PC-9 (cell line): ENCODE data around the gene RXYLT1. TPM values are rescaled to one million over a fixed set of nuclear protein-coding genes. Genes with fewer than 3 reads are reported as not detected.

ENCODE experiments used
- BruUV-seq: library from RNA; stranded (reverse); fragments of 400-500 nt; replicated peaks from 2 replicates; lab custom pipeline; 2021; lab: Mats Ljungman, UMichigan
- CTCF ChIA-PET: fragments of 300-600 bp; sonication (Branson Sonifier 250); formaldehyde crosslinking; loops from one replicate; lab custom pipeline; 2022; ENCODE audit warnings: antibody characterized with exemption; lab: Charles Lee
- POLR2A ChIA-PET: fragments of 300-600 bp; sonication (Branson Sonifier 250); formaldehyde crosslinking; loops from one replicate; lab custom pipeline; 2022; ENCODE audit warnings: antibody characterized with exemption; ENCODE audit not compliant: unreplicated experiment; lab: Charles Lee
- DNase-seq, 2 experiments: peaks; one replicate each; pipeline versions ENCODE4 v3.0.0 to v3.0.0-alpha.2; 2015 to 2022; ENCODE audit warnings: mixed read lengths in 1 of 2
- H2AFZ ChIP-seq: fragments of 200-600 bp; sonication (generic); 2 replicates; pipeline ENCODE4 v1.8.1; 2017; ENCODE audit warnings: antibody characterized with exemption
- H3F3A ChIP-seq: fragments of 200-600 bp; sonication (generic); 2 replicates; pipeline ENCODE4 v1.8.1; 2017; ENCODE audit warnings: antibody characterized with exemption, mild to moderate bottlenecking, low read depth; ENCODE audit not compliant: insufficient read depth
- H3K27ac ChIP-seq: fragments of 200-600 bp; sonication (generic); 2 replicates; pipeline ENCODE4 v1.6.1; 2016; ENCODE audit warnings: mixed run types
- H3K27me3 ChIP-seq: fragments of 200-600 bp; sonication (generic); 2 replicates; pipeline ENCODE4 v1.6.1; 2016; ENCODE audit warnings: low read depth, mixed run types; ENCODE audit not compliant: insufficient read depth
- H3K36me3 ChIP-seq: fragments of 200-600 bp; sonication (generic); 2 replicates; pipeline ENCODE4 v1.6.1; 2016; ENCODE audit warnings: low read depth, mixed run types
- H3K4me1 ChIP-seq: fragments of 200-600 bp; sonication (generic); replicated peaks from 2 replicates; pipeline ENCODE4 v1.6.1; 2016; ENCODE audit warnings: mixed run types; ENCODE audit not compliant: insufficient read depth
- H3K4me2 ChIP-seq: fragments of 200-600 bp; sonication (generic); 2 replicates; pipeline ENCODE4 v1.6.1; 2017; ENCODE audit warnings: mixed run types
- H3K4me3 ChIP-seq: fragments of 200-600 bp; sonication (generic); 2 replicates; pipeline ENCODE4 v1.6.1; 2016; ENCODE audit warnings: mixed run types
- H3K79me2 ChIP-seq: fragments of 200-600 bp; sonication (generic); 2 replicates; pipeline ENCODE4 v1.6.1; 2017; ENCODE audit warnings: low read depth, mixed run types
- H3K9me2 ChIP-seq: fragments of 200-600 bp; sonication (generic); 2 replicates; pipeline ENCODE4 v1.8.1; 2017; ENCODE audit warnings: mild to moderate bottlenecking; ENCODE audit not compliant: insufficient read depth
- H3K9me3 ChIP-seq: fragments of 200-600 bp; sonication (generic); 2 replicates; pipeline ENCODE4 v1.8.1; 2016; ENCODE audit warnings: low read depth; ENCODE audit not compliant: insufficient read depth
- H4K20me1 ChIP-seq: fragments of 200-600 bp; sonication (generic); 2 replicates; pipeline ENCODE4 v1.8.1; 2017; ENCODE audit not compliant: insufficient read depth
- CTCF ChIP-seq: fragments of 200-600 bp; sonication (generic); conservative IDR thresholded peaks from 2 replicates; pipeline ENCODE4 v1.6.1; 2017; ENCODE audit warnings: mixed run types, antibody characterized with exemption, mild to moderate bottlenecking, moderate library complexity
- EZH2 ChIP-seq: fragments of 200-600 bp; sonication (generic); IDR thresholded peaks from 2 replicates; pipeline ENCODE4 v1.8.0; 2017; ENCODE audit warnings: antibody characterized with exemption, low read depth
- intact Hi-C: fragments of 100-400 bp; cut with micrococcal nuclease; formaldehyde crosslinking; loops from one replicate; pipeline ENCODE4 v1.10.0; 2022; ENCODE audit not compliant: unreplicated experiment
- total RNA-seq: library from RNA; stranded (reverse); gene quantifications from 2 replicates; pipeline ENCODE4 v1.2.3, GENCODE V29; 2021

The RXYLT1 gene
- total RNA-seq, 1 experiment from 2014 or later: 12.2 TPM

DNA sequence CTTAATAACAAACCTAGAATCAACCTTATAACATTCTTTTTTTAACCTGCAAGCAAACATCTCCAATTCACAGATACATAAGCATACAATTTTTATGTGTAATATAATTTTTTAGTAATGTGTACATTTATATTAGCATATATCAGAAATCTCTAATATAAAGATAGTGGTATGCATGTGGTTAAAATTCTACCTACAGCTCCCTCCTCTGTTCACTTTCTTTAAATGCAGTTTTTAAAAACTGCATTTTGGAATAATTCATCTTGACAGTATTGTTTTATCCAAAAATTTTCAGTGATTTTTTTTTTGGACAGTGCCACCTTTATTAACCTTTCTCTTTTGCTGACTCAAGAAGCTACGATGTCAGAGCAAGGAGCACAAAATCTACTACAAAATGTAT lies 13.2 kb upstream of the RXYLT1 start:
- Histone ChIP-seq H3K4me1 (no peaks in the 10 kb centered on the region), H4K20me1 (no peaks in the 10 kb centered on the region), H3K9me3 (0 out of 2 replicates have a peak, but pooled peaks cover 12% of the 10 kb centered on the region), H2AFZ (no peak overlapping the region), H3K79me2 (no peaks in the 10 kb centered on the region), H3K4me2 (no peak overlapping the region), H3K27ac (no peak overlapping the region), H3K36me3 (no peaks in the 10 kb centered on the region), H3K4me3 (no peak overlapping the region), H3K9me2 (no peaks in the 10 kb centered on the region), H3K27me3 (no peaks in the 10 kb centered on the region), H3F3A (no peaks in the 10 kb centered on the region)
- no TSS peak for BruUV-seq
- TF ChIP-seq CTCF: peak; percentile 51
- no peak for TF ChIP-seq EZH2
- intact Hi-C loops: no loop called here
- ChIA-PET CTCF (interaction anchor here (1.3 kb wide), 1 partner anchor 34 kb away, joined by 3 read pairs; no protein-coding TSS in a partner anchor), POLR2A (no interaction called here)
- no peak for DNase-seq

GRCh38 chr12:63770375-63770774 lies 9.3 kb upstream of the RXYLT1 start:
- POLR2A ChIA-PET: no interaction called here
- Histone ChIP-seq H3K27me3 (no peaks in the 10 kb centered on the region), H3K9me3 (0 out of 2 replicates have a peak, but pooled peaks cover 12% of the 10 kb centered on the region), H2AFZ (no peak overlapping the region), H3K4me3 (no peak overlapping the region), H3K4me1 (no peaks in the 10 kb centered on the region), H3K9me2 (no peaks in the 10 kb centered on the region), H3F3A (no peaks in the 10 kb centered on the region), H3K4me2 (no peak overlapping the region), H3K36me3 (no peaks in the 10 kb centered on the region), H4K20me1 (no peaks in the 10 kb centered on the region), H3K27ac (no peak overlapping the region), H3K79me2 (no peaks in the 10 kb centered on the region)
- TF ChIP-seq EZH2: no peak
- TF ChIP-seq CTCF: no peak
- no peak for DNase-seq
- BruUV-seq: no TSS peak
- intact Hi-C loops: loop anchor here (10.0 kb wide), 1 partner anchor 86 kb away; no protein-coding TSS in a partner anchor
- CTCF ChIA-PET: no interaction called here

DNA sequence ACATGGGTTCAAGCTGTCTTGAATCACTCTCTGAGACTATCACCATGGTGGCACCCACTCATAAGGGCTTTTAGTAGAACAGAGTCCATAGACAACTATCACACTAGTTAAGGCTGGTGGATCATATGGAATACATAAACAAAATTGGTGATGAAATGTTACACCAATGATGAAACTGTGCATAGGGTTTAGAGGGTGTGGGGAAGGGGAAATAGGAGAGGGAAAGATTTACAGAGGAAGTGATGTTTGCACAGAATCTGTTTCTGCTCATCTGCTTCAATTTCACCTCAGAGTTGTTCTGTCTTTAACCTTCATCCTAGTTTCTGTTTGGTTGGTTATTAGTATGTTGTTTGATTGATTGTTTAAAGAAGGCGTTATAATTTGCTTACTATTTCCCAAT lies 2.4 kb upstream of the RXYLT1 start:
- Histone ChIP-seq H3K36me3 (peaks cover 8% of the 10 kb centered on the region; the same call in 1 of the 2 replicates), H3F3A (no peaks in the 10 kb centered on the region), H3K4me3 (no peak overlapping the region), H3K9me3 (no peaks in the 10 kb centered on the region), H4K20me1 (no peaks in the 10 kb centered on the region), H3K4me2 (no peak overlapping the region), H2AFZ (no peak overlapping the region), H3K27ac (no peak overlapping the region), H3K79me2 (peaks cover 17% of the 10 kb centered on the region), H3K27me3 (no peaks in the 10 kb centered on the region), H3K4me1 (peaks cover 13% of the 10 kb centered on the region), H3K9me2 (no peaks in the 10 kb centered on the region)
- no peak for TF ChIP-seq CTCF
- TF ChIP-seq EZH2: no peak
- POLR2A ChIA-PET: no interaction called here
- DNase-seq: no peak
- CTCF ChIA-PET: no interaction called here
- no TSS peak for BruUV-seq
- intact Hi-C loops: loop anchor here (10.0 kb wide), 1 partner anchor 93 kb away; no protein-coding TSS in a partner anchor
